HG02798 (cell line): Measurements from ENCODE around the gene PSTPIP2.
"Not testable (repeated sequence)": the region's sequence is repeated elsewhere in the genome, so short reads cannot be mapped to it uniquely, and the experiment has no call there.

Experiments
- ATAC-seq: cut with Tn5 transposase; IDR thresholded peaks from one replicate; pipeline ENCODE4 v1.9.1; 2021; ENCODE audit warnings: mild to moderate bottlenecking; ENCODE audit not compliant: unreplicated experiment, poor library complexity

The PSTPIP2 gene

GRCh38 chr18:45995461-45995860, 76.6 kb downstream of the PSTPIP2 start:
- no peak for ATAC-seq

- ATAC-seq, result no peak
These were observed 78.6 kb downstream of the PSTPIP2 start for GRCh38 chr18:45993438-45993837.

- ATAC-seq, result not testable (repeated sequence)
These were observed 79.5 kb downstream of the PSTPIP2 start for GRCh38 chr18:45992527-45992926.

GRCh38 chr18:45991788-45992187, 80.3 kb downstream of the PSTPIP2 start:
- no peak for ATAC-seq

- no peak for ATAC-seq
These were observed 87.4 kb downstream of the PSTPIP2 start for GRCh38 chr18:45984546-45985235.

GRCh38 chr18:45981821-45982220, 90.2 kb downstream of the PSTPIP2 start:
- no peak for ATAC-seq

- no peak for ATAC-seq
These were observed 91.8 kb downstream of the PSTPIP2 start for GRCh38 chr18:45980229-45980628.

- ATAC-seq, result no peak
These were observed 94.0 kb downstream of the PSTPIP2 start for GRCh38 chr18:45978084-45978483.

- no peak for ATAC-seq
These were observed 95.1 kb downstream of the PSTPIP2 start for GRCh38 chr18:45976974-45977373.

- no peak for ATAC-seq
These were observed 95.5 kb downstream of the PSTPIP2 start for GRCh38 chr18:45976566-45976965.

- ATAC-seq, result peak; percentile 53
These were observed 97.9 kb downstream of the PSTPIP2 start for GRCh38 chr18:45974088-45974536.

- peak; percentile 98 for ATAC-seq
These were observed 104.9 kb downstream of the PSTPIP2 start, which contains the start of gene EPG5 for GRCh38 chr18:45967007-45967706. EPG5 (minus strand) TSS chr18:45967329; CDS start chr18:45967239, 90 bp downstream.

GRCh38 chr18:45964913-45965312, 107.1 kb downstream of the PSTPIP2 start:
- not testable (repeated sequence) for ATAC-seq

- ATAC-seq, result no peak
These were observed 109.2 kb downstream of the PSTPIP2 start for GRCh38 chr18:45962866-45963265.

- no peak for ATAC-seq
These were observed 109.6 kb downstream of the PSTPIP2 start for GRCh38 chr18:45962461-45962860.

GRCh38 chr18:45959484-45959883, 112.6 kb downstream of the PSTPIP2 start:
- not testable (repeated sequence) for ATAC-seq

- no peak for ATAC-seq
These were observed 113.3 kb downstream of the PSTPIP2 start for GRCh38 chr18:45958730-45959129.

GRCh38 chr18:45958027-45958426, 114.0 kb downstream of the PSTPIP2 start:
- no peak for ATAC-seq

GRCh38 chr18:45957100-45957499, 115.0 kb downstream of the PSTPIP2 start:
- no peak for ATAC-seq

GRCh38 chr18:45954070-45954934, 117.8 kb downstream of the PSTPIP2 start:
- no peak for ATAC-seq
